Adrenal gland (tissue), 5 donors: ENCODE results near the gene HIPK2.

Experiments
- CTCF ChIP-seq, 6 experiments: fragments of 450-650 bp in 4 of 6; fragments of 200-600 bp in 2 of 6; sonication (generic) in 1 of 6; IDR thresholded peaks; 1 replicate in 5 of 6; 2 replicates in 1 of 6; pipeline versions ENCODE4 v1.5.1 to v1.8.0; 2016 to 2021; ENCODE audit warnings: antibody characterized with exemption in 6 of 6, mild to moderate bottlenecking in 2 of 6, moderate library complexity in 1 of 6
- POLR2A ChIP-seq, 2 donors: fragments of 450-650 bp; IDR thresholded peaks; one replicate each; pipeline ENCODE4 v1.6.1; 2017; ENCODE audit warnings: antibody characterized with exemption in 2 of 2, mild to moderate bottlenecking in 2 of 2, moderate library complexity in 1 of 2
- donor health status: DM: no; HTN: no; CAD: no.

DNA sequence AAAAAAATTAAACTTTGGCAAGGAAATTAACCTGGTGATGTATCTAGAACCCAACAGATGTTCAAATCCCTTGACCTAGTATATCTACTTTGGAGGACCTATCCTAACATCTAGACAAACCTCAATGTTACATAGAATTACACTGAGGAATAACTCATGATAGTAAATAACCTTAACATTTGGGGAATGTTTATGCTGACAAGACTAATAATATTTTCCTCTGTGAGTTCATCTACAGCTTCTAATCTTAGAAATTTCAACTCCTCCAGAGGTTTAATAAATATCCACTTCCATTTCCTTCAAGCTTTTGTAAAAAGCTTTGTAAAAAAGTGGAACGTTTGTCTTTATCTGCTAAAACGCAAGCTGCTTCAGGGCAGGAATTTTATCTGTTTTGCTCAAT lies 12.7 kb downstream of the HIPK2 start:
- TF ChIP-seq CTCF (IDR thresholded peaks at IDR 0.05) = no peak
- no peak for TF ChIP-seq POLR2A (IDR thresholded peaks at IDR 0.05)
